H7 (cell line): ENCODE results near the gene TDO2. TPM values are rescaled to one million over a fixed set of nuclear protein-coding genes. Genes with fewer than 3 reads are reported as not detected.
A peak's percentile ranks its signal among the peaks of the same experiment; 100 is the strongest.
"Not testable (repeated sequence)": the region's sequence is repeated elsewhere in the genome, so short reads cannot be mapped to it uniquely, and the experiment has no call there.

ENCODE experiments used
- DNase-seq: peaks from one replicate; pipeline ENCODE4 v3.0.0; 2012
- H3K27me3 ChIP-seq: 2 replicates; pipeline ENCODE4 v1.6.0; 2011; ENCODE audit warnings: mild to moderate bottlenecking, low read length; ENCODE audit not compliant: control insufficient read depth, insufficient read depth
- H3K36me3 ChIP-seq: replicated peaks from 2 replicates; pipeline ENCODE4 v1.5.1; 2011; ENCODE audit warnings: low read length; ENCODE audit not compliant: control insufficient read depth, insufficient read depth
- H3K4me3 ChIP-seq: 2 replicates; pipeline ENCODE4 v1.5.1; 2011; ENCODE audit warnings: low read depth, mild to moderate bottlenecking, control low read depth, low read length, moderate library complexity; ENCODE audit not compliant: insufficient read depth
- total RNA-seq: library from RNA; depleted of rRNA; stranded (reverse); fragments of >200 nt; shearing (Covaris generic); gene quantifications from 2 replicates; pipeline ENCODE4 v1.2.3, GENCODE V29; 2014

TDO2 gene
- total RNA-seq, 1 experiment from 2014 or later, result not detected

DNA sequence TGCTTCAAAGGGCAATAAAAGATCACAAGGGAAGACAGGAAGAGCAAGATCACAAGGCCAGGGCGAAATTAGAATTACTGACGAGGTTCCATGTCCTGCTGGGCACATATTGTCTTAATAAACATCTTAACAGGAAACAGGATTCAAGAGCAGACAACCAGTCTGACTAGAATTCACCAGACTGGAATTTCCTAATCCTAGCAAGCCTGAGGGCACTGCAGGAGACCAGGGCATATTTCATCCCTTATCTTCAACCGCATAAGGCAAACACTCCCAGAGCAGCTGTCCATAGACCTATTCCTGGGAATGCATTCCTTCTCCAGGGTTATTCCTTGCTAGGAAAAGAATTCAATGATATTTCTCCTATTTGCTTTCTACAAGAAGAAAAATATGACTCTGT is 12.4 kb upstream of the TDO2 start:
- Histone ChIP-seq H3K27me3 (no peaks in the 10 kb centered on the region), H3K4me3 (no peak overlapping the region), H3K36me3 (no peaks in the 10 kb centered on the region)
- no peak for DNase-seq

DNA sequence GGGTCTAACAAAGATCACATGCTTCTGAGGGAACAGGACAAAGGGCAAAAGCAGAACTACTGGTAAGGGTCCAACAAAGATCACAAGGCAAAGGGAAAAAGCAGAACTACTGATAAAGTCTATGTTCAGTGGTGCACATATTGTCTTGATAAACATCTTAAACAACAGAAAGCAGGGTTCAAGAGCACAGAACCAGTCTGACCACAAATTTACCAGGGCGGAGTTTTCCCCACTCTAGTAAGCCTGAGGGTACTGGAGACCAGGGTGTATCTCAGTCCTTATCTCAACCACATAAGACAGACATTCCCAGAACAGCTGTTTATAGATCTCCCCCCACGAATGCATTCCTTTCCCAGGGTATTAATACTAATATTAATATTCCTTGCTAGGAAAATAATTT is 5.1 kb upstream of the TDO2 start:
- H3K4me3 ChIP-seq, DNase-seq, H3K36me3 ChIP-seq, H3K27me3 ChIP-seq: not testable (repeated sequence)

DNA sequence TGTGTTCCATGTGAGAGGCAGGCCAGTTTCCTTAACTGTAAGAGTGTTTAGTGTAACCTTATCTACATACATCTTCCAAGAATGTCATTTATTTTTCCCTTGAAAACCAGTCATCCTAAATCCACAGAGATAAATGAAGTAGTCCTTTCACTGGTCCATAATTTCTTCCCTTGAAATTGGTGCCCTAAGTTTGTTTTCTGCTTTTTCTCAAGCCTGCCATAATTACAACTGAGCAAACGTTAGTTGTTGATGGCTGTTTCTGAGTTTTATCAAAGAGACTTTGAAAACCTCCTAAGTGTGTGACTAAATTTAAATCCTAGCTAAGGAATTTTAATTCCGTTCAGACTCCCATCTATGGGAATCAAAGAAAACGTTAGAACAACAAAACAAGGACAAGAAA is 3.6 kb upstream of the TDO2 start:
- Histone ChIP-seq H3K27me3 (no peaks in the 10 kb centered on the region), H3K4me3 (no peak overlapping the region), H3K36me3 (no peaks in the 10 kb centered on the region)
- no peak for DNase-seq

DNA sequence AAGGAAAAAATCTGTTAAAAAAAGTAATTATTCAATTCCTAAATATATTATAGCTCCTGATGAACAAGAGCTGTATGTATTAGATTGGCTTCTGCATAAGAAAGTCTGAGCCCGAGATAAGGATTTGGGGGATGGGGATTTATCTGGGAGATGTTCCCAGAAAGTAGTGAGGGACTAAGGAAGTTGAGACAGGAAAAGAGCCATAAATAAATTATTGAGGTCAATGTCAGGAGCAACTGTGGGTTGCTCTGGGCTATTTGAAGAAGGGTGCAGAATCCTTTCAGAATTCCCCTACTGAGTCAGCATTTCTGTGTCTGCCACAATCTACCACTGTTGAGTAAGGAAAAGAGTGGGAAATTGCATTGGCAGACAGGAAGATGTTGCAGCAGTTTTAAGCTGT is 3.1 kb upstream of the TDO2 start:
- peak; percentile 7 for DNase-seq

DNA sequence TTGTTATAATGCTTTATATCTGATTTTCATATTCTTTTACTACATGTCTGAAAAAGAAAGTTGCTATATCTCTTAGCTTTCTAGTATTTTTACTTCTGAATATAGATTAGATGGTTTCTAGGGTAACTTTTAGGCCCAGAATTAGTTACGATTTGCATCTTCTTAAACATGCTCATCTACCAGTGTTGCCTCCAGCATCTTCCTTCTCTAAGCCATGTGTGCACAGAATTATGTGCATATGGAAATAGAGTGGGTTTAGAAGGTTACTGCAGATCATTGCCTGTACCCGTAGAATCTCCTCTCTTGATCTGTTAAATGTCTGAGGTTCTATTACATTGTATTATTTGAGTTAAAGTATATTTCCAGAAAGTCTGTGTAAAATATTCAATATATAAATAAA is 2.5 kb upstream of the TDO2 start:
- no peak for DNase-seq
- H3K4me3 ChIP-seq, result no peak overlapping the region

More for the DNA sequence above, 3.1 kb upstream of the TDO2 start:
- Histone ChIP-seq H3K36me3 (no peaks in the 10 kb centered on the region), H3K27me3 (no peaks in the 10 kb centered on the region), H3K4me3 (no peak overlapping the region)

DNA sequence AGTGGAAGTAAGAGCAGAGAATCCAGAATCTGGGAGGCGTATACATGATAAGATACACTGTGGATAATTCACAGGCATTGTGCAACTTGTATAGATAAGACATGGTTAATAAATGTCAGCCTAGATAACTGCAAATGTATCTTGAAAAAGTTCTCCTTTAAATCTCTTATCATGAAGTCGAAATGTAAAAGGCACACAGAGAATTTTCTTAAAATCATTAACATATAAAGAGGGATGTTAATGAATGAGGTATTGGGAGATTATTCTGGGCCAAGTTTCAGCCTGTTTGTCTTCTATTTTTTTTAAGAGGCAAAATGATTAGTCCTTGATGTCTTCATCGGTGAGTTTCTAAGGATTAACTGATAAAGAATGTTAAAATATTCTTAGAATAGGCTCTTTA is 835 bp downstream of the TDO2 start:
- Histone ChIP-seq H3K4me3 (no peak overlapping the region), H3K36me3 (no peaks in the 10 kb centered on the region), H3K27me3 (no peaks in the 10 kb centered on the region)
- no peak for DNase-seq

More for the DNA sequence above, 2.5 kb upstream of the TDO2 start:
- H3K27me3 ChIP-seq, result no peaks in the 10 kb centered on the region
- H3K36me3 ChIP-seq, result no peaks in the 10 kb centered on the region

DNA sequence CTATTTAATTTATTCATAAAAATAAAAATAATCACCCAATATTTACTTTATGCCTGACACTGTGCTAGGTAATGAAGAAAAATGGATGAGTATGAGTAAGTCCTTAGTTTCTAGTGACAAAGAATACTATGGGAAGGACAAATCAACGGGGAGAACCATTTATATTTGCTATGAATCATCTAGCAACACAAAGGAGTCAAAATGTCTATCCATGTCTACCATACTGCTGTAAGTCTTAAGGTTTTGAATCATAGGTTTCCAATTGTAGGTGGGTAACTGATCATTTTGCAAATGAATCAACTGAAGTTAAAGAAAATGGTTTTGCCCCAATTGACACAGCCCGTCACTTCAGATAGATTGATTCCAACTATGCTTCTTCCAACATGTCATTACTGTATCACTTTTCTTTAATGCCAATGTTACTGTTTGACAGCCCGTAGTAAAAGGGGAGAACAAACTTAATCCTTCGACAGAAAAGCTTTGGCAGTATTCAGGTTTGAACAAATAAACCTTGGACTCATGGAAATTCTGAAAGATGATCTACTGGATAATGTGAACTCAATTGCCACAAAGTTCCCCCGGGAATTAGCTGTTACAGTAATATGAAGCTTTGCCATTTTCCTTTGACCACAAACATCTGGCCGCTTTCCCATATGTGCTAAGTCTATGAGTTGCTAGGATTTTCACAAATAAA is 3.2 kb downstream of the TDO2 start:
- no peak overlapping the region for H3K4me3 ChIP-seq
- H3K27me3 ChIP-seq, result no peaks in the 10 kb centered on the region
- H3K36me3 ChIP-seq, result no peaks in the 10 kb centered on the region
- no peak for DNase-seq

DNA sequence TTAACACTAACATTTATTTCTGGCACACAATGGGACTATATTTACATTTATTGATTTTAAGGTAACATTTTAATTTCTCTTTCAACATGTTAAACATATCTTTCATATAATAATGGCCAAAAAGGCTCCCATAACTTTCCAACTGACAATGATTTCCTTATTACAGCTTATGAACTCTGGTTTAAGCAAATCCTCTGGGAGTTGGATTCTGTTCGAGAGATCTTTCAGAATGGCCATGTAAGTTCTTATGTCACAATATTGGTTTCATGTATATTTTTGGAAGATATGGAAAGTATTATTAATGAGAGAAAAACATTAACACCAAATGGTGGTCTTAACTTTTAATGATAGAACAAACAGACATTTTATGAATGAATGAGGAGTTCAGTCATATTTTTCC is 4.1 kb downstream of the TDO2 start:
- Histone ChIP-seq H3K27me3 (no peaks in the 10 kb centered on the region), H3K4me3 (no peak overlapping the region), H3K36me3 (no peaks in the 10 kb centered on the region)
- DNase-seq, result no peak

DNA sequence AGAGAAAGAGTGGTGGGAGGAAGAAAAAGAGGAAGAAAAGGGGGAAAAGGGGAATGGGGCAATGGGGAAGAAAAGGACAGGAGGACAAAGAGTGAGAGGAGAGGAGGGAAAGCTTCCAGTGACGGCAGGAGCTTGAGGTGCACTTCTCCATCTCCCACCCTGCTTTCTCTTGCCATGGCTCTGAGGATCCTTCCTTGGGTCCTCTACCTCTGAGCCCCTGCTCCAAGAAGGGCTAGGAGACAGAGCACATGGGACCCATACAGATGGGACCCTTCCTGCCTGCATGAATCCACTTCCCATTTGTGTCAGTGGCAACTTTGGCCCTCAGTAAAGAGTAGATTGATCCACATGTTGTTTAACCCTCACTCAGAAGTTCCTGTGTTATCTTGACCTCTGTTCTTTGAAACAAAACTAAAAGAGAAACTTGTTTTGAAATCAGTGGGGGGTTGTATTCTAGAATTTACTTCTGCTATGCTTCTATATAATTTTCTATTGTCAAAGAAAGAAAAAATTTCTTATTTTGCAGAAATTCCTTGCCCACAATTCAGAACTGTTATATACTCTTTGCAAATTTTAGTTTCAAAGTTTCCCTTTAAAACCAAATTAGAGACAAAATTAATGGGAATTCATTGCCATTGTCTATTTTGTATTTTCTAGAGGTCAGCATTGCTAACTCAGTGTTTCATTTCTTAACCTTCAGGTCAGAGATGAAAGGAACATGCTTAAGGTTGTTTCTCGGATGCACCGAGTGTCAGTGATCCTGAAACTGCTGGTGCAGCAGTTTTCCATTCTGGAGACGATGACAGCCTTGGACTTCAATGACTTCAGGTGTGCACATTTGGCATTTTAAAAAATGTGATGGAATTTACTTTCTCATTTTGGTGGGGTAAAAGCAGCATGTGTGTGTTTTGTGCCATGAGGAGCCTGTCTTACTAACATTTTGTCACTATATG is 5.0 kb downstream of the TDO2 start:
- Histone ChIP-seq H3K4me3 (no peak overlapping the region), H3K27me3 (no peaks in the 10 kb centered on the region), H3K36me3 (no peaks in the 10 kb centered on the region)
- DNase-seq, result no peak

DNA sequence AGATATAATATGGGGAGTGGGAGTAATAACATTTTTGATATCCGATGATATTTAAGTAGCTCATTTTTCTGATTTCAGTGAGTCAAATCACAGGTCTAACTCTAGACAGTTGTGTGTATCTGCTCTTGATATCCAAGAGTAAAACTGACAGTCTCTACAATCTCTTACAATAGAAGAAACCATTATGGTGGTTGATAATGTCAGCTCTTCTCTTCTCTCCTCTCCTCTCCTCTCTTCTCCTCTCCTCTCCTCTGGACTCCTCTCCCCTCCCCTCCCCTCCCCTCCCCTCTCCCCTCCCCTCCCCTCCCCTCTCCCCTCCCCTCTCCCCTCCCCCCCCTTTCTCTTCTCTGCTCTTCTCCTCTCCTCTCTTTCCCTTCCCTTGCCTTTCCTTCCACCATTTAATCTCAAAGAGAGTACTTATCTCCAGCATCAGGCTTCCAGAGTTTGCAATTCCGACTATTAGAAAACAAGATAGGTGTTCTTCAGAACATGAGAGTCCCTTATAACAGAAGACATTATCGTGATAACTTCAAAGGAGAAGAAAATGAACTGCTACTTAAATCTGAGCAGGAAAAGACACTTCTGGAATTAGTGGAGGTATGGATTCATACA is 6.2 kb downstream of the TDO2 start:
- H3K4me3 ChIP-seq, result no peak overlapping the region
- DNase-seq, result no peak
- no peaks in the 10 kb centered on the region for H3K36me3 ChIP-seq
- H3K27me3 ChIP-seq, result no peaks in the 10 kb centered on the region

DNA sequence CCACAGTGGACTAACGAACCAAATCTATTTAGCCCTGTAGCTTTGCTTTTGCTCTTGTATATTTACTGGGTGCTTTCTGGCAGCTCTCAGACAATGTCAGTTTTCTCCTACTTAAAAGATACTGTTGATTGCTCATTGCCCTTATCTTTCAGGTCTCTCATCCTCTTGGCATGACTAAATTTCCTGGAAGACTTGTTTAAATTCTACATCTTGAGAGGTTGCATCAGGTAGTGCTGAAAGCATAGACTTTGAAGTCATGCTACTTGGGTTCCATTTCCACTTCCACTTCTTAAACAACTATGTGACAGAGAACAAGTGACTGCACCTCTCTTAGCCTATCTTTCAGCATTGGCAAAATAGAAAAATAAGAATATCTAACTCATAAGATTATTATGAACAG is 8.4 kb downstream of the TDO2 start:
- Histone ChIP-seq H3K4me3 (no peak overlapping the region), H3K27me3 (no peaks in the 10 kb centered on the region), H3K36me3 (no peaks in the 10 kb centered on the region)
- DNase-seq, result no peak

DNA sequence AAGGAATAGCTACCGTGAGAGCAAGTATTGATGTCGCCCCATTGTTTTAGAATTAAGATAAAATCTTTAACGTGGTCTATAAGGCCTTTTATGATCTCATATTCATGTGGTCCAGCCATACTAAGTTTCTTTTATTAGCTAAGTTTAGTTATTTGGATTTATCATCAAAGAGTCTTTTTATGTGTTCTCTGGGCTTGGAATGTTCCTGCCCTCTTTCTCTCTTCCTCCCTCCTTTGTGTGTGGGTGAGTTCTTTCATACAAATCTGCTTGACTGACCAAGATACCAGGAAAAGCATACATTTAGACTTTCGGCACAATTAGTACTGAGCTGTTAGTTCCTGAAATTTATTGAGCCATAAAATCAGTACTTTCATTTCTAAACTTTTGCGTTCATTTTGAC is 11.3 kb downstream of the TDO2 start:
- Histone ChIP-seq H3K36me3 (no peaks in the 10 kb centered on the region), H3K4me3 (no peak overlapping the region), H3K27me3 (no peaks in the 10 kb centered on the region)
- no peak for DNase-seq

DNA sequence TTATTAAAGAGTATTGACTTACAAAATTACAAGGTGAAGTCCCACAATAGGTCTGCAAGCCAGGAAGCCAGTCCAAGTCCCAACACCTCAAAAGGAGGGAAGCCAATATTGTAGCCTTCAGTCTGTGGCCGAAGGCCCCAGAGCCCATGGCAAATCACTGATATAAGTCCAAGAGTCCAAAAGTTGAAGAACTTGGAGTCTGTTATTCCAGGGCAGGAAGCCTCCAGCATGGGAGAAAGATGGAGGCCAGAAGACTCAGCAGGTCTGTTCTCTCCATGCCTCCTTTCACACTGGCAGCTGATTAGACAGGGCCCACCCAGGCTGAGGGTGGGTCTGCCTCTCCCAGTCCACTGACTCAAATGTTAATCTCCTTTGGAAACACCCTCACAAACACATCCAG is 18.1 kb downstream of the TDO2 start:
- H3K27me3 ChIP-seq, result no peaks in the 10 kb centered on the region
- no peak for DNase-seq
- H3K36me3 ChIP-seq, result no peaks in the 10 kb centered on the region
- H3K4me3 ChIP-seq, result no peak overlapping the region

DNA sequence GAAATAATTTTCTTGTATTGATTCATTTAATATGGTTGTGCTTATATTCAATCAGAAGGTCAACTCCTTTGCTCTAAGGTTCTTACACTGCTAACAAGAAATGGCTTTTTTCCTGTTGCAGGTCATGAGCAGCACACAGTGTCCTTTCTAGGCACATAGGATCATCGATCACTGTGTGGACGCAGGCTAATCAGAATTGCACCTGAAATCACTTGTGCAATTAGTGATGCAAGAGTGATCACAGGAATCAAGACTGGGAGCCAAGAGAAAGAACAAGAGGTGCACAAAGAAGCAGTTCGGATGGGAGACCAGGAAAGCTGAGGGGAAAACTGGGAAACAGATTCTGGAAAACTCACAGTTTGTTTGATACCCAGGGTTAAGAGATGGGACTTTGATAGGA is 21.1 kb downstream of the TDO2 start:
- Histone ChIP-seq H3K4me3 (no peak overlapping the region), H3K36me3 (no peaks in the 10 kb centered on the region), H3K27me3 (no peaks in the 10 kb centered on the region)
- DNase-seq, result no peak

DNA sequence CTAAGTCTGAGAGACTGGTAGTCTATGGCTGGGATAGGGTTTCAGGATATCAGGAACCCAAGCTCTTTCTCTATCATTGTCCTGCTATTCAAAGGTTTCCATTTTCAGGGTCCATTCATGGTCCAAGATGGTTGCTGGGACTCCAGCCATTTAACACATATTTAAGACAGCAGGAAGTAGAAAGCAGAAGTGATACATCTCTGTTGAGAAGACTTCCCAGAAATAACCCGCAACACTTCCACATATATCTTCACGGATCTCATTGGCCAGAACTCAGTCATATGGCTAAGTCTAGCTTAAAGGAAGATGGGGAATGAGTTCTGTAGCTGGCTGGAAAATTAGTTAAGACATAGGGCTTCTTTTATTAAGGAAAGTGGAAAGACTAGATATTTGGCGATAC is 26.3 kb downstream of the TDO2 start:
- Histone ChIP-seq H3K36me3 (no peaks in the 10 kb centered on the region), H3K27me3 (no peaks in the 10 kb centered on the region), H3K4me3 (no peak overlapping the region)
- no peak for DNase-seq
